ENCODE results near the gene MTARC2.

DNA sequence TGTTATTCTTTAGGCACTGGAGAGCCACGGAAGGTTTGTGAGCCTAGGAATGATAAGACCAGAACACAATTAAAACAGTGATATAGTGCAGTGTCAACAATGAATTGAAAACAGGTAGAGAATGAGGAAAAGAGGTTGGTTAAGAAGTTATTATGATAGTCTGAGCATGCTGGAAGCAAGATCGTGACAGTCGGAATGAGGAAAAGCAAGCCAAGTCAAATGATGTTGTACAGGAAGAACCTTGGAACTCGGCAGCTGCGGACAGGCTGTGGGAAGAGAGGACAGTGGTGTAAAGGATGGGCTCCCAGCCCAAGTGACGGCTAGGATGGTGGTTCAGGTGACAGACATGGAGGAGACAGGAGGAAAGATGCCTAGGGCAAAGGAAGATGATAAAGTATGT, 64.2 kb downstream of the MTARC2 start:
- TF ChIP-seq, protein P1, sequence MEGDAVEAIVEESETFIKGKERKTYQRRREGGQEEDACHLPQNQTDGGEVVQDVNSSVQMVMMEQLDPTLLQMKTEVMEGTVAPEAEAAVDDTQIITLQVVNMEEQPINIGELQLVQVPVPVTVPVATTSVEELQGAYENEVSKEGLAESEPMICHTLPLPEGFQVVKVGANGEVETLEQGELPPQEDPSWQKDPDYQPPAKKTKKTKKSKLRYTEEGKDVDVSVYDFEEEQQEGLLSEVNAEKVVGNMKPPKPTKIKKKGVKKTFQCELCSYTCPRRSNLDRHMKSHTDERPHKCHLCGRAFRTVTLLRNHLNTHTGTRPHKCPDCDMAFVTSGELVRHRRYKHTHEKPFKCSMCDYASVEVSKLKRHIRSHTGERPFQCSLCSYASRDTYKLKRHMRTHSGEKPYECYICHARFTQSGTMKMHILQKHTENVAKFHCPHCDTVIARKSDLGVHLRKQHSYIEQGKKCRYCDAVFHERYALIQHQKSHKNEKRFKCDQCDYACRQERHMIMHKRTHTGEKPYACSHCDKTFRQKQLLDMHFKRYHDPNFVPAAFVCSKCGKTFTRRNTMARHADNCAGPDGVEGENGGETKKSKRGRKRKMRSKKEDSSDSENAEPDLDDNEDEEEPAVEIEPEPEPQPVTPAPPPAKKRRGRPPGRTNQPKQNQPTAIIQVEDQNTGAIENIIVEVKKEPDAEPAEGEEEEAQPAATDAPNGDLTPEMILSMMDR (IDR thresholded peaks at IDR 0.05; ENCODE audit: low read length): no peak
- no peak for TF ChIP-seq EZH2 (IDR thresholded peaks at IDR 0.05; ENCODE audit: borderline replicate concordance, low read length)
